Measurements from ENCODE around the gene G6PC2. TPM values are rescaled to one million over a fixed set of nuclear protein-coding genes. Genes with fewer than 3 reads are reported as not detected.

Gene G6PC2
- total and polyA plus RNA-seq, 4 donors = not detected

DNA sequence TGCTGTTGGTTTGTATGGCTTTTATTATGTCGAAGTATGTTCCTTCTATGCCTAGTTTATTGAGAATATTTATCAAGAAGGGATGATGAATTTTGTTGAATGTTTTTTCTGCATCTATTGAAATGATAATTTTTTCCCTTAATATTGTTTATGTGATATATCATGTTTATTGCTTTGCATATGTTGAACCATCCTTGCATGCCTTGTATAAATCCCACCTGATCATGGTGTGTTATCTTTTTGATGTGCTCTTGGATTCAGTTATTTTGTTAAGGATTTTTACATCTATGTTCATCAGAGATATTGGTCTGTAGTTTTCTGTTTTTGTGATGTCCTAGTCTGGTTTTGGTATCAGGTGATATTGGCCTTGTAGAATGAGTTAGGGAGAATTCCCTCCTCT, 50.8 kb downstream of the G6PC2 start:
- no peaks in the 10 kb centered on the region for H3K9me3 ChIP-seq (ENCODE audit: control insufficient read depth in 4 of 4, low read length in 3 of 4)
- no peak overlapping the region for H3K4me3 ChIP-seq (ENCODE audit: low read depth in 1 of 3, low read length in 3 of 3)
- H3K9ac ChIP-seq (ENCODE audit: low read depth in 1 of 2, low read length in 2 of 2) = no peak overlapping the region
- H3K27me3 ChIP-seq (ENCODE audit: control insufficient read depth in 4 of 4, insufficient read depth in 4 of 4, low read length in 3 of 4) = no peaks in the 10 kb centered on the region
- peaks cover 6 to 62% (median 36%) of the 10 kb centered on the region in 4 donors for H3K36me3 ChIP-seq (ENCODE audit: control insufficient read depth in 4 of 4, insufficient read depth in 3 of 4, low read depth in 1 of 4, low read length in 3 of 4)
- no peaks in the 10 kb centered on the region for H3K4me1 ChIP-seq (ENCODE audit: control insufficient read depth in 4 of 4, insufficient read depth in 4 of 4, low read length in 3 of 4)
- DNase-seq (ENCODE audit: low spot score) = no peak
- H3K27ac ChIP-seq (ENCODE audit: low read depth in 1 of 2, low read length in 2 of 2) = no peak overlapping the region
- WGBS = 90% methylated on average over 1 of the region's 1 CpG
- TF ChIP-seq RXRA (IDR thresholded peaks at IDR 0.05) = no peak
- no peak for TF ChIP-seq YY1 (IDR thresholded peaks at IDR 0.05)
- TF ChIP-seq, protein P1, sequence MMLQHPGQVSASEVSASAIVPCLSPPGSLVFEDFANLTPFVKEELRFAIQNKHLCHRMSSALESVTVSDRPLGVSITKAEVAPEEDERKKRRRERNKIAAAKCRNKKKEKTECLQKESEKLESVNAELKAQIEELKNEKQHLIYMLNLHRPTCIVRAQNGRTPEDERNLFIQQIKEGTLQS (IDR thresholded peaks at IDR 0.05) = no peak
- TF ChIP-seq RAD21 (IDR thresholded peaks at IDR 0.05) = no peak
- TF ChIP-seq FOXA2 (IDR thresholded peaks at IDR 0.05) = no peak
- TF ChIP-seq SP1 (IDR thresholded peaks at IDR 0.05) = no peak
- TF ChIP-seq, protein P2, sequence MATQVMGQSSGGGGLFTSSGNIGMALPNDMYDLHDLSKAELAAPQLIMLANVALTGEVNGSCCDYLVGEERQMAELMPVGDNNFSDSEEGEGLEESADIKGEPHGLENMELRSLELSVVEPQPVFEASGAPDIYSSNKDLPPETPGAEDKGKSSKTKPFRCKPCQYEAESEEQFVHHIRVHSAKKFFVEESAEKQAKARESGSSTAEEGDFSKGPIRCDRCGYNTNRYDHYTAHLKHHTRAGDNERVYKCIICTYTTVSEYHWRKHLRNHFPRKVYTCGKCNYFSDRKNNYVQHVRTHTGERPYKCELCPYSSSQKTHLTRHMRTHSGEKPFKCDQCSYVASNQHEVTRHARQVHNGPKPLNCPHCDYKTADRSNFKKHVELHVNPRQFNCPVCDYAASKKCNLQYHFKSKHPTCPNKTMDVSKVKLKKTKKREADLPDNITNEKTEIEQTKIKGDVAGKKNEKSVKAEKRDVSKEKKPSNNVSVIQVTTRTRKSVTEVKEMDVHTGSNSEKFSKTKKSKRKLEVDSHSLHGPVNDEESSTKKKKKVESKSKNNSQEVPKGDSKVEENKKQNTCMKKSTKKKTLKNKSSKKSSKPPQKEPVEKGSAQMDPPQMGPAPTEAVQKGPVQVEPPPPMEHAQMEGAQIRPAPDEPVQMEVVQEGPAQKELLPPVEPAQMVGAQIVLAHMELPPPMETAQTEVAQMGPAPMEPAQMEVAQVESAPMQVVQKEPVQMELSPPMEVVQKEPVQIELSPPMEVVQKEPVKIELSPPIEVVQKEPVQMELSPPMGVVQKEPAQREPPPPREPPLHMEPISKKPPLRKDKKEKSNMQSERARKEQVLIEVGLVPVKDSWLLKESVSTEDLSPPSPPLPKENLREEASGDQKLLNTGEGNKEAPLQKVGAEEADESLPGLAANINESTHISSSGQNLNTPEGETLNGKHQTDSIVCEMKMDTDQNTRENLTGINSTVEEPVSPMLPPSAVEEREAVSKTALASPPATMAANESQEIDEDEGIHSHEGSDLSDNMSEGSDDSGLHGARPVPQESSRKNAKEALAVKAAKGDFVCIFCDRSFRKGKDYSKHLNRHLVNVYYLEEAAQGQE (IDR thresholded peaks at IDR 0.05) = no peak
- TF ChIP-seq, protein P3, sequence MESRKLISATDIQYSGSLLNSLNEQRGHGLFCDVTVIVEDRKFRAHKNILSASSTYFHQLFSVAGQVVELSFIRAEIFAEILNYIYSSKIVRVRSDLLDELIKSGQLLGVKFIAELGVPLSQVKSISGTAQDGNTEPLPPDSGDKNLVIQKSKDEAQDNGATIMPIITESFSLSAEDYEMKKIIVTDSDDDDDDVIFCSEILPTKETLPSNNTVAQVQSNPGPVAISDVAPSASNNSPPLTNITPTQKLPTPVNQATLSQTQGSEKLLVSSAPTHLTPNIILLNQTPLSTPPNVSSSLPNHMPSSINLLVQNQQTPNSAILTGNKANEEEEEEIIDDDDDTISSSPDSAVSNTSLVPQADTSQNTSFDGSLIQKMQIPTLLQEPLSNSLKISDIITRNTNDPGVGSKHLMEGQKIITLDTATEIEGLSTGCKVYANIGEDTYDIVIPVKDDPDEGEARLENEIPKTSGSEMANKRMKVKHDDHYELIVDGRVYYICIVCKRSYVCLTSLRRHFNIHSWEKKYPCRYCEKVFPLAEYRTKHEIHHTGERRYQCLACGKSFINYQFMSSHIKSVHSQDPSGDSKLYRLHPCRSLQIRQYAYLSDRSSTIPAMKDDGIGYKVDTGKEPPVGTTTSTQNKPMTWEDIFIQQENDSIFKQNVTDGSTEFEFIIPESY (IDR thresholded peaks at IDR 0.05) = no peak
- TF ChIP-seq, protein P4, sequence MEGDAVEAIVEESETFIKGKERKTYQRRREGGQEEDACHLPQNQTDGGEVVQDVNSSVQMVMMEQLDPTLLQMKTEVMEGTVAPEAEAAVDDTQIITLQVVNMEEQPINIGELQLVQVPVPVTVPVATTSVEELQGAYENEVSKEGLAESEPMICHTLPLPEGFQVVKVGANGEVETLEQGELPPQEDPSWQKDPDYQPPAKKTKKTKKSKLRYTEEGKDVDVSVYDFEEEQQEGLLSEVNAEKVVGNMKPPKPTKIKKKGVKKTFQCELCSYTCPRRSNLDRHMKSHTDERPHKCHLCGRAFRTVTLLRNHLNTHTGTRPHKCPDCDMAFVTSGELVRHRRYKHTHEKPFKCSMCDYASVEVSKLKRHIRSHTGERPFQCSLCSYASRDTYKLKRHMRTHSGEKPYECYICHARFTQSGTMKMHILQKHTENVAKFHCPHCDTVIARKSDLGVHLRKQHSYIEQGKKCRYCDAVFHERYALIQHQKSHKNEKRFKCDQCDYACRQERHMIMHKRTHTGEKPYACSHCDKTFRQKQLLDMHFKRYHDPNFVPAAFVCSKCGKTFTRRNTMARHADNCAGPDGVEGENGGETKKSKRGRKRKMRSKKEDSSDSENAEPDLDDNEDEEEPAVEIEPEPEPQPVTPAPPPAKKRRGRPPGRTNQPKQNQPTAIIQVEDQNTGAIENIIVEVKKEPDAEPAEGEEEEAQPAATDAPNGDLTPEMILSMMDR (IDR thresholded peaks at IDR 0.05; ENCODE audit: low read depth, low read length, missing input control) = no peak
- TF ChIP-seq HNF4G (IDR thresholded peaks at IDR 0.05) = no peak
- no peak for TF ChIP-seq GABPA (IDR thresholded peaks at IDR 0.05 in 1 of 2, conservative IDR thresholded peaks at IDR 0.05 in 1 of 2)
- TF ChIP-seq FOXA1 (IDR thresholded peaks at IDR 0.05) = no peak
- no peak for TF ChIP-seq HNF4A (conservative IDR thresholded peaks at IDR 0.05)
- no peak for TF ChIP-seq EGR1 (IDR thresholded peaks at IDR 0.05; ENCODE audit: low read depth in 2 of 2)
- TF ChIP-seq JUND (IDR thresholded peaks at IDR 0.05) = no peak
- TF ChIP-seq TAF1 (conservative IDR thresholded peaks at IDR 0.05) = no peak
- TF ChIP-seq NR2F2 (IDR thresholded peaks at IDR 0.05) = no peak

DNA sequence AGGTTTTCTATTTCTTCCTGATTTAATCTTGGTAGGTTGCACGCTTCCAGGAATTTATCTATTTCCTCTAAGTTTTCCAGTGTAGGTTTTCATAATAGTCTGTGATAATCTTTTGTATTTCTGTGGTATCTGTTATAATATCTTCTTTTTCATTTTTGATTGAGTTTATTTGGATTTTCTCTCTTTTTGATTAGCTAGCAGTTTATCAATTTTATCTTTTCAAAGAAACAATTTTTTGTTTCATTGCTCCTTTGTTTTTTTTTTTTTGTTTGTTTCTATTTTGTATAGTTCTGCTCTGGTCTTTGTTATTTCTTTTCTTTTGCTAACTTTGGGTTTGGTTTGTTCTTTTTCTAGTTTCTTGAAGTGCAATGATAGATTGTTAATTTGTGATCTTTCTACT, 51.3 kb downstream of the G6PC2 start:
- DNase-seq (ENCODE audit: low spot score) = no peak
- peaks cover 6 to 62% (median 40%) of the 10 kb centered on the region in 4 donors for H3K36me3 ChIP-seq (ENCODE audit: control insufficient read depth in 4 of 4, insufficient read depth in 3 of 4, low read depth in 1 of 4, low read length in 3 of 4)
- H3K9me3 ChIP-seq (ENCODE audit: control insufficient read depth in 4 of 4, low read length in 3 of 4) = no peaks in the 10 kb centered on the region
- H3K4me3 ChIP-seq (ENCODE audit: low read depth in 1 of 3, low read length in 3 of 3) = no peak overlapping the region
- H3K27me3 ChIP-seq (ENCODE audit: control insufficient read depth in 4 of 4, insufficient read depth in 4 of 4, low read length in 3 of 4) = no peaks in the 10 kb centered on the region
- TF ChIP-seq, protein P3 (IDR thresholded peaks at IDR 0.05) = no peak
- TF ChIP-seq, protein P1 (IDR thresholded peaks at IDR 0.05) = no peak
- TF ChIP-seq HNF4G (IDR thresholded peaks at IDR 0.05) (no peak), GABPA (IDR thresholded peaks at IDR 0.05 in 1 of 2, conservative IDR thresholded peaks at IDR 0.05 in 1 of 2) (no peak), TAF1 (conservative IDR thresholded peaks at IDR 0.05) (no peak), HNF4A (conservative IDR thresholded peaks at IDR 0.05) (no peak), RXRA (IDR thresholded peaks at IDR 0.05) (no peak)
- H3K4me1 ChIP-seq (ENCODE audit: control insufficient read depth in 4 of 4, insufficient read depth in 4 of 4, low read length in 3 of 4) = no peaks in the 10 kb centered on the region
- H3K27ac ChIP-seq (ENCODE audit: low read depth in 1 of 2, low read length in 2 of 2) = no peak overlapping the region
- 95% methylated on average over 1 of the region's 1 CpG for WGBS
- no peak overlapping the region for H3K9ac ChIP-seq (ENCODE audit: low read depth in 1 of 2, low read length in 2 of 2)

Data from liver (tissue), 9 donors.